SH-SY5Y (cell line): Measurements from ENCODE around the gene GPR176.

ENCODE experiments used
- GATA2 ChIP-seq: IDR thresholded peaks from 2 replicates; pipeline ENCODE4 v1.6.1; 2011; ENCODE audit warnings: mild to moderate bottlenecking, low read depth, low read length
- GATA3 ChIP-seq: IDR thresholded peaks from 2 replicates; pipeline ENCODE4 v1.6.1; 2011; ENCODE audit warnings: low read depth, mild to moderate bottlenecking, low read length, moderate library complexity

DNA sequence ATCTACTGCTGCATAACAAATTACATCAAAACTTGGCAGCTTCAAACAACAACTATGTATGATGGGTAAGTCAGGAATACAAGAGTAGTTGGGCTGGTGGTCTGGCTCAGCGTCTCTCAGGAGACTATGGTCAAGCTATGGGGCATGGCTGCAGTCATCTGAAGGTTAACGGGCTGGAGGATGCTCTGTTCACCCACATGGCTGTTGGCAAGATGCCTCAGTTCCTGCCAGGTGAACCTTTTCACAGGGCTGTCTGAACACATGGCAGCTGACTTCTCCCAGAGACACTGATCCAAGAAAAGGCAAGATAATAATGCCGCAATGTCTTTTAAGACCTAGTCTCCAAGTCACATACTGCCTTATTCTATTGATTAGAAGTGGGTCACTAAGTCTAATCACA lies 63.7 kb downstream of the GPR176 start:
- no peak for TF ChIP-seq GATA3
- TF ChIP-seq GATA2 = no peak
